ENCODE data around the gene GORASP1. TPM values are rescaled to one million over a fixed set of nuclear protein-coding genes. Genes with fewer than 3 reads are reported as not detected.

Gene GORASP1
- total RNA-seq, 6 experiments from 2014 or later: 27.8 to 35.5 (median 33.1) TPM

GRCh38 chr3:39109086-39109485 is 1.7 kb upstream of the GORASP1 start:
- H3K27me3 ChIP-seq: no peaks in the 10 kb centered on the region
- intact Hi-C loops (cut with DNase I): loop anchor here in 1 of 2 donors (10.0 kb wide), 1 partner anchor 176 kb away; the partner anchor contains the start of gene CX3CR1
- H3K4me1 ChIP-seq: peaks cover 0 to 21% (median 8%) of the 10 kb centered on the region in 4 donors
- 90% methylated on average over 5 of the region's 5 CpGs for WGBS (ENCODE audit: insufficient coverage, low coverage, low lambda C conversion rate, missing lambda C conversion rate)
- H3K9me3 ChIP-seq: no peaks in the 10 kb centered on the region
- no peak overlapping the region for H3K27ac ChIP-seq
- ATAC-seq (no peak), DNase-seq (no peak)
- H3K36me3 ChIP-seq: no peaks in the 10 kb centered on the region
- TF ChIP-seq, protein P1, sequence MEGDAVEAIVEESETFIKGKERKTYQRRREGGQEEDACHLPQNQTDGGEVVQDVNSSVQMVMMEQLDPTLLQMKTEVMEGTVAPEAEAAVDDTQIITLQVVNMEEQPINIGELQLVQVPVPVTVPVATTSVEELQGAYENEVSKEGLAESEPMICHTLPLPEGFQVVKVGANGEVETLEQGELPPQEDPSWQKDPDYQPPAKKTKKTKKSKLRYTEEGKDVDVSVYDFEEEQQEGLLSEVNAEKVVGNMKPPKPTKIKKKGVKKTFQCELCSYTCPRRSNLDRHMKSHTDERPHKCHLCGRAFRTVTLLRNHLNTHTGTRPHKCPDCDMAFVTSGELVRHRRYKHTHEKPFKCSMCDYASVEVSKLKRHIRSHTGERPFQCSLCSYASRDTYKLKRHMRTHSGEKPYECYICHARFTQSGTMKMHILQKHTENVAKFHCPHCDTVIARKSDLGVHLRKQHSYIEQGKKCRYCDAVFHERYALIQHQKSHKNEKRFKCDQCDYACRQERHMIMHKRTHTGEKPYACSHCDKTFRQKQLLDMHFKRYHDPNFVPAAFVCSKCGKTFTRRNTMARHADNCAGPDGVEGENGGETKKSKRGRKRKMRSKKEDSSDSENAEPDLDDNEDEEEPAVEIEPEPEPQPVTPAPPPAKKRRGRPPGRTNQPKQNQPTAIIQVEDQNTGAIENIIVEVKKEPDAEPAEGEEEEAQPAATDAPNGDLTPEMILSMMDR (IDR thresholded peaks at IDR 0.05): no peak
- TF ChIP-seq POLR2A (IDR thresholded peaks at IDR 0.05): no peak
- no peak overlapping the region for H3K4me3 ChIP-seq

DNA sequence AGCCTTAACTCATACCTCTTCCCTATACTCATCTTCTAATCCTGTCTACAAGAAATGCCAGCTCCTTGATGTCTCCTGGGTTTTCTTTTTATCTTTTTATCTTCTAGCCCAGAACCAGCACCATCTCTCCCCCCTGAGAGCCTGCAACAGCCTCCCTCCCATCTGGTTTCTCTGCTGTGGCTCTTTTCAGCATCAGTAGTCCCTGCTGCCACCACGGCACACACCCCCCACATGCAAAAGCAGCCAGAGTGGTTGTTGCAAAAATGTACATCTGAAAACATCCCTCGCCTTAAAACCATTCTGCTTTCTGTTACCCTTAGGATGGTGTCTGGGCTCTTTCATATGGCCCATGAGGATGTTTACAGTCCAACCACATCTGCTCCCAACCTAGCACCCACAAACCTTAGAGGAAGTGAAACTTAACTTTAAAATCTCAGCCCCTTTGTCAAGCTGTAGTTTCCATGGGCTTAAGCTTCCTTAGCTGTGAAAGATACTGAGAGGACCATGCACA is 828 bp upstream of the GORASP1 start:
- H3K4me3 ChIP-seq: peak overlapping the region; percentile 69 to 96 (median 85)
- peaks cover 0 to 24% (median 8%) of the 10 kb centered on the region in 4 donors for H3K4me1 ChIP-seq
- TF ChIP-seq POLR2A (IDR thresholded peaks at IDR 0.05): no peak
- TF ChIP-seq, protein P1 (IDR thresholded peaks at IDR 0.05): no peak
- H3K27ac ChIP-seq: peak overlapping the region in 2 of 3 donors; percentile 87 to 94
- no peaks in the 10 kb centered on the region for H3K36me3 ChIP-seq
- no peaks in the 10 kb centered on the region for H3K9me3 ChIP-seq
- H3K27me3 ChIP-seq: no peaks in the 10 kb centered on the region
- ATAC-seq: no peak
- no peak for DNase-seq
- intact Hi-C loops (cut with DNase I): loop anchor here in 1 of 2 donors (10.0 kb wide), 1 partner anchor 177 kb away; the partner anchor contains the start of gene CX3CR1
- 54% methylated on average over 2 of the region's 2 CpGs for WGBS (ENCODE audit: insufficient coverage, low coverage, low lambda C conversion rate, missing lambda C conversion rate)

DNA sequence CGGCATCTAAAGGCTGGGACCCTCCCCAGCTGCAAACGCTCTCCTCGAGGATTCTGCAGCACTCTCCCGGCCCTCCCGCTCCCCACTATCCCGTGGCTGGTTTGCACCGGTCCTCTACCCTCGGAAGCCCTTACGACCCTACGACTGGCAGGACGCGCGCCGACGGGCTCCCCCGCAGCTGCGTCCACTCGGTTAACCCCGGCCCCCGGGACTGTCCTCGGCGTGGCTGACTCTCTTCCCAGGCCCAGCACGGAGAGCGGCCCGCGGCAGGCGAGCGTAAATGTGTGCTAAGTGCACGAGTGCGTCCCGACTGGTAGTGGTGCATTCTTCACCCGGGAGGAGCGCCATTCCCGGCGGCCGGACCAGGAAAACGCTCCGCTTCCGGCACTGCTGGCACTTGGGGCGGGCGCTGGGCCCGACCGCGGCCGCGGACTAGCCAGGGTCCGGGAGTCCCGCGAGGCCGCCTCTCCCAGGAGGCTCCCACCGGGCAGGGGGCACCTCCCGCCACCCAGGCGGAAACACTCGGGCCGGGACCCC is 508 bp downstream of the GORASP1 start:
- Histone ChIP-seq H3K36me3 (no peaks in the 10 kb centered on the region), H3K27ac (peak overlapping the region; percentile 87 to 95 (median 94)), H3K9me3 (no peaks in the 10 kb centered on the region), H3K27me3 (no peaks in the 10 kb centered on the region), H3K4me3 (peak overlapping the region; percentile 69 to 96 (median 85)), H3K4me1 (peaks cover 0 to 24% (median 8%) of the 10 kb centered on the region in 4 donors)
- ATAC-seq: peak; percentile 44 to 67 (median 57)
- DNase-seq: peak; percentile 66 to 75 (median 69)
- 2% methylated on average over 7 of the region's 55 CpGs for WGBS (ENCODE audit: insufficient coverage, low coverage, low lambda C conversion rate, missing lambda C conversion rate)
- intact Hi-C loops (cut with DNase I): loop anchor here in 1 of 2 donors (10.0 kb wide), 1 partner anchor 178 kb away; the partner anchor contains the start of gene CX3CR1
- TF ChIP-seq, protein P1 (IDR thresholded peaks at IDR 0.05): no peak
- TF ChIP-seq POLR2A (IDR thresholded peaks at IDR 0.05): no peak

DNA sequence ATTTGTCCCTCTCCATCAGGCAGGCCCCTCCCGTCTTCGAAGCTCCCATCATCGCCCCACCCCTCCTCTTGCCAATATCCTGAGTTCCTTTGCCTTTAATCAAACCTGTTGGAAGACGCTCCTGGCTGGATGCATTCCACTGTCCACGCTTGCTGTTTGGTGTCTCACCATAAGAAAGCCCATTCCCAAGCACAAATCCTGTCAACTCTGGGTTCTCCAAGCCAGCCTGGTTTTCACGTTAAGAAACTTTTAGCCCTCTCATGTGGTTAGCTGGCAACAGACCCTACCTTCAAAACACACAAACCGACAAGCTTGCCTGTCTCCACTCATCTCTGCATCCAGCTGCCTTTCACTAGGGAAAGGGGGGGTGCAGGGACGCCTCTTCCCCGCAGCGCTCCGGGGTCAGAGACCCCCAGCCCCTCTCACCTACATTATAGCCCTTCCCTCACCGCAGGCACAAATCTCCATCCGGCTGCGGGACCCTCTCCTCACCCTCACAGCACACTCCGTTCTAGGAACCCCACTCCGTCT is 1.1 kb downstream of the GORASP1 start:
- 7% methylated on average over 16 of the region's 16 CpGs for WGBS (ENCODE audit: insufficient coverage, low coverage, low lambda C conversion rate, missing lambda C conversion rate)
- H3K27ac ChIP-seq: peak overlapping the region; percentile 87 to 95 (median 94)
- no peaks in the 10 kb centered on the region for H3K9me3 ChIP-seq
- no peaks in the 10 kb centered on the region for H3K27me3 ChIP-seq
- no peak for DNase-seq
- peak overlapping the region; percentile 69 to 96 (median 85) for H3K4me3 ChIP-seq
- peaks cover 0 to 24% (median 8%) of the 10 kb centered on the region in 4 donors for H3K4me1 ChIP-seq
- ATAC-seq: peak in 1 of 4 donors; percentile 11
- no peak for TF ChIP-seq POLR2A (IDR thresholded peaks at IDR 0.05)
- TF ChIP-seq, protein P1 (IDR thresholded peaks at IDR 0.05): no peak
- intact Hi-C loops (cut with DNase I): loop anchor here in 1 of 2 donors (10.0 kb wide), 1 partner anchor 178 kb away; the partner anchor contains the start of gene CX3CR1
- H3K36me3 ChIP-seq: no peaks in the 10 kb centered on the region
